Left kidney (tissue), 8 donors: ENCODE data around the gene ITGA8. TPM values are rescaled to one million over a fixed set of nuclear protein-coding genes. Genes with fewer than 3 reads are reported as not detected.
"Not testable (repeated sequence)": the region's sequence is repeated elsewhere in the genome, so short reads cannot be mapped to it uniquely, and the experiment has no call there.

ENCODE experiments used
- DNase-seq: peaks from one replicate; pipeline ENCODE4 v3.0.0-alpha.2; 2013
- long read RNA-seq, 8 donors: transcript quantifications; one replicate each; lab custom pipeline, GENCODE V29; 2026
- polyA plus RNA-seq: library from polyadenylated mRNA; unstranded; fragments of 120-200 nt; gene quantifications from one replicate; pipeline ENCODE4 v1.2.1, GENCODE V29; 2013; ENCODE audit not compliant: insufficient read length

The ITGA8 gene
- 47.7 TPM for polyA plus RNA-seq
- long read RNA-seq, donor 1, full-length matches to known transcripts: 1 of 15 reads
- long read RNA-seq, donor 1, partial matches to known transcripts: 14 of 15 reads
- long read RNA-seq, donor 1, other reads (novel, unspliced or antisense): 0 of 15 reads
- long read RNA-seq, donor 2, full-length matches to known transcripts: 5 of 12 reads
- long read RNA-seq, donor 2, partial matches to known transcripts: 7 of 12 reads
- long read RNA-seq, donor 2, other reads (novel, unspliced or antisense): 0 of 12 reads
- long read RNA-seq, donor 3, full-length matches to known transcripts: 2 of 2 reads
- long read RNA-seq, donor 3, partial matches to known transcripts: 0 of 2 reads
- long read RNA-seq, donor 3, other reads (novel, unspliced or antisense): 0 of 2 reads
- long read RNA-seq, donor 4: 0 reads
- long read RNA-seq, donor 5, full-length matches to known transcripts: 4 of 4 reads
- long read RNA-seq, donor 5, partial matches to known transcripts: 0 of 4 reads
- long read RNA-seq, donor 5, other reads (novel, unspliced or antisense): 0 of 4 reads
- long read RNA-seq, donor 6, full-length matches to known transcripts: 2 of 2 reads
- long read RNA-seq, donor 6, partial matches to known transcripts: 0 of 2 reads
- long read RNA-seq, donor 6, other reads (novel, unspliced or antisense): 0 of 2 reads
- long read RNA-seq, donor 7, full-length matches to known transcripts: 4 of 4 reads
- long read RNA-seq, donor 7, partial matches to known transcripts: 0 of 4 reads
- long read RNA-seq, donor 7, other reads (novel, unspliced or antisense): 0 of 4 reads
- long read RNA-seq, donor 8: 0 reads

GRCh38 chr10:15719899-15720634, at the start of gene ITGA8:
TSS of gene ITGA8 (minus strand) at chr10:15719922. CDS start at chr10:15719771, 151 bp downstream.
- DNase-seq: peak; percentile 79

GRCh38 chr10:15764892-15765454, 45.3 kb upstream of the ITGA8 start:
- DNase-seq: no peak

GRCh38 chr10:15763006-15763405, 43.3 kb upstream of the ITGA8 start:
- no peak for DNase-seq

GRCh38 chr10:15762239-15762638, 42.5 kb upstream of the ITGA8 start:
- not testable (repeated sequence) for DNase-seq

GRCh38 chr10:15761224-15761623, 41.5 kb upstream of the ITGA8 start:
- not testable (repeated sequence) for DNase-seq

GRCh38 chr10:15760681-15761080, 41.0 kb upstream of the ITGA8 start:
- DNase-seq: no peak

- no peak for DNase-seq
Observed at GRCh38 chr10:15759265-15759664, 39.5 kb upstream of the ITGA8 start.

- no peak for DNase-seq
Observed at GRCh38 chr10:15758618-15759017, 38.9 kb upstream of the ITGA8 start.

GRCh38 chr10:15754937-15755336, 35.2 kb upstream of the ITGA8 start:
- DNase-seq: no peak

- DNase-seq: no peak
Observed at GRCh38 chr10:15751046-15751445, 31.3 kb upstream of the ITGA8 start.

- no peak for DNase-seq
Observed at GRCh38 chr10:15748126-15748525, 28.4 kb upstream of the ITGA8 start.

- no peak for DNase-seq
Observed at GRCh38 chr10:15747632-15748031, 27.9 kb upstream of the ITGA8 start.

- peak; percentile 66 for DNase-seq
Observed at GRCh38 chr10:15745751-15746150, 26.0 kb upstream of the ITGA8 start.

GRCh38 chr10:15744217-15744865, 24.6 kb upstream of the ITGA8 start:
- no peak for DNase-seq

- DNase-seq: no peak
Observed at GRCh38 chr10:15743443-15743842, 23.7 kb upstream of the ITGA8 start.

GRCh38 chr10:15742836-15743235, 23.1 kb upstream of the ITGA8 start:
- no peak for DNase-seq

- DNase-seq: no peak
Observed at GRCh38 chr10:15742102-15742501, 22.4 kb upstream of the ITGA8 start.

GRCh38 chr10:15741581-15741980, 21.9 kb upstream of the ITGA8 start:
- no peak for DNase-seq

GRCh38 chr10:15740261-15740660, 20.5 kb upstream of the ITGA8 start:
- no peak for DNase-seq

GRCh38 chr10:15739254-15739970, 19.7 kb upstream of the ITGA8 start:
- DNase-seq: no peak
